NOMO-1 treated with dmso at 0.1 percent for 144 hours (cell line): ENCODE measurements around the gene PLEKHN1.
"Not testable (repeated sequence)": the region's sequence is repeated elsewhere in the genome, so short reads cannot be mapped to it uniquely, and the experiment has no call there.

Source experiments
- DNase-seq: peaks from one replicate; lab custom pipeline; 2025; ENCODE audit not compliant: unreplicated experiment; lab: John Stamatoyannopoulos, UW

The PLEKHN1 gene

GRCh38 chr1:991275-991674, 25.0 kb downstream of the PLEKHN1 start:
- DNase-seq = not testable (repeated sequence)

GRCh38 chr1:991895-992294, 25.6 kb downstream of the PLEKHN1 start:
- no peak for DNase-seq

- no peak for DNase-seq
These were observed 26.1 kb downstream of the PLEKHN1 start for GRCh38 chr1:992362-992761.

GRCh38 chr1:993379-993995, 27.2 kb downstream of the PLEKHN1 start:
- DNase-seq = no peak

- not testable (repeated sequence) for DNase-seq
These were observed 28.3 kb downstream of the PLEKHN1 start for GRCh38 chr1:994546-994945.

GRCh38 chr1:995665-996633, 29.7 kb downstream of the PLEKHN1 start:
- no peak for DNase-seq

- DNase-seq = no peak
These were observed 30.8 kb downstream of the PLEKHN1 start for GRCh38 chr1:996851-997712.

GRCh38 chr1:997713-997992, 31.4 kb downstream of the PLEKHN1 start:
- no peak for DNase-seq

DNA sequence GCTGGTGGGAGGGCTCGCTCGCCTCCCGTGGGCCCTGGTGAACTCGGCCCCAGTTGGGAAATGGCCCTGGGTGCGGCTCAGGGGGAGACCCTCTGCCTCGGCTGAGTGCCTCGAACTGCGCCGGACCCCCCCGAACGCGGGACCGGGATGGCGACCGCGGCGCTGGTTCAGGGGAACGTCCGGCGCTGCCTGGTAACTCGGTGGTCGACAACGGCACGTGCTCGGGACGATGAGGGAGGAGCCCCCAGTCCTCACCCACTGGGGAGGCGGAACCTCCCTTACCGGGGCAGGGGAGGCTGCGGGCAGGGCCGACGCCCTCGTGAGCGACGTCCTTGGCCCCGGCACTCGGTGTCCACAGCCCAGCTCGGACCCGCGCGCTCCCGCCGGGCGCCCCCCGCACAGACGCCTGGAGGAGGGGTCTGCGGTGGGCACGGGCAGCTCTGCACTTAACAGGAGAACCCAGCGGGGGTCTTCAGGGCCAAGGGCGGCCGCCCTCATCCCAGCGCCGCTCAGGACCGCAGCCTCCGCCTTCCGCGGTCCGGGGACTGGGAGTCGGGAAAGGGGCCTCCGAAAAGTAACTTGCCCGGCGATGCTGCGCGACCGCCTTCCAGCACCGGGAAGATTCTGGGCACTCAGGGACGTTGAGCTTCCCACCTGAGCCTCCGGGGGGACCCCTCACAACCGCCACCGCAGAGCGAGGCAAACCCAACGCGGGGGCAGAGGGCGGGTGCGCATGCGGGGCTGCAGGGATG, 31.9 kb downstream of the PLEKHN1 start:
- no peak for DNase-seq

DNA sequence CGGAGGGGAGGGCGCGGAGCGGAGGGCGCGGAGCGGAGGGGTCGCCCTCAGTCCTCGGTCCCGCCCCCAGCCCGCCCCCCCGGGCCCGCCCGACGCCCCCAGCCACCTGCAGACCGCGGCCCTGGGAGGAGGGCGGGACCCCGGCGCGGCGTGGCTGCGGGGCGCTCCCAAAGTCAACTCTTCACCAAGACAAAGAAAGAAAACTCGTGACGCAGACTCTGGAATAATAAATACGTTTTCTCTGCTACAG, 32.4 kb downstream of the PLEKHN1 start:
- no peak for DNase-seq

- no peak for DNase-seq
These were observed 32.9 kb downstream of the PLEKHN1 start for GRCh38 chr1:998995-999724.

- peak; percentile 25 for DNase-seq
These were observed 33.6 kb downstream of the PLEKHN1 start, which contains the start of gene HES4 for GRCh38 chr1:999725-1000356. Gene HES4, minus strand, starts transcription at chr1:1000097. Its CDS starts 124 bp downstream, at chr1:999973.

GRCh38 chr1:1000357-1001056, 34.2 kb downstream of the PLEKHN1 start:
- DNase-seq = no peak

DNA sequence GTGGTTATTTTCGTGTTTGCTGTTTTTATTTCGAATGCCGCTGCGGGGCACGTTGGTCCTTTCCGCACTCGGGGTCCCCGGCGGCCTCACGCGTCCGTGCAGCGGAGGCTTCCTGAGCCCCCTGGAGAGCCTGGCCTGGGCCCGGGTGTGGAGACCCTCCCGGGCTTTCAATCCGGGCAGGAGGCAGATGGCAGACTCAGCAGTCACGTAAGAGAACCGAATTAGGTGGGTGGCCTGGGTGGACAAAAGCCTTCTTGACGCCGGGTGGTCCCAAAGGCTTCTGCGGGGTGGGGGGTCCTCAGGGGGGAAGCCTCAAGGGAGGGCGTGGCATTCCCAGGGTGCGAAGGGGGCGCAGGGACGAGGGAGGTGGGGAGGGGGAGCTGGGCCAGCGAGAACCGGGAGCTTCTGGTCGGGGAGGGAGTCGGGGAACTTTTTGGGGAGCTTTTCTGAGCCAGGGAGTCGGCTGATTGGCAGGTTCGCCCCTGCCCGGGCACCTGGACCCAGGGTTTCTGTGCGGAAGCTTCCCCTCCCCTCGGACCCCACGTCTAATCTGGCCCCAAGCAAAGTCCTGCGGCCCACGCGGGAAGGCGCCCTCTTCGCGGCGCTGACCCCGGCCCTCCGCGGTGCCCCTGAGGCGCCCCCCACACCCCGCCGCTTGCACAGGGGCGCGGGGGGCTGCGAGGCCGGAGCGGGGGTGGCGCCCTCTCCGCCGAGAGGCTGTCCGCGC, 34.9 kb downstream of the PLEKHN1 start:
- DNase-seq = no peak

GRCh38 chr1:1003618-1004419, 37.5 kb downstream of the PLEKHN1 start:
- DNase-seq = no peak

DNA sequence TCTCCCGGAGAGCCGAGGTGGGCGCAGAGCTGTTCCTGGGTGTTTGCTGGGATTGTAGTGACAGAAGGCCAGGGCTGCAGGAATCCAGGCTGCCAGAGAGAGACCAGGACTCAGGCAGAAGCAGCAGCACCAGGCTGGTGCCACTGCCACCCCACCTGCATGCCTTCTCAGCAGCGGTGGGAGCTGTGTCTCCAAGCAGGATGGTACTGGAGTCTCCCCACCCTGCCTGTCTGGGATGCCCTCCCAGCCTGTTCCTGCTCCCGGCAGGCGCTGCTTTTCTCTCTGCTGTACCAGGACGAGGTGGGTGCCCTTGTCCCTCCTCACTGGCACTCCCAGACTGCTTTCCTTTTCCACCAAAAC, 38.1 kb downstream of the PLEKHN1 start:
- DNase-seq = no peak

DNA sequence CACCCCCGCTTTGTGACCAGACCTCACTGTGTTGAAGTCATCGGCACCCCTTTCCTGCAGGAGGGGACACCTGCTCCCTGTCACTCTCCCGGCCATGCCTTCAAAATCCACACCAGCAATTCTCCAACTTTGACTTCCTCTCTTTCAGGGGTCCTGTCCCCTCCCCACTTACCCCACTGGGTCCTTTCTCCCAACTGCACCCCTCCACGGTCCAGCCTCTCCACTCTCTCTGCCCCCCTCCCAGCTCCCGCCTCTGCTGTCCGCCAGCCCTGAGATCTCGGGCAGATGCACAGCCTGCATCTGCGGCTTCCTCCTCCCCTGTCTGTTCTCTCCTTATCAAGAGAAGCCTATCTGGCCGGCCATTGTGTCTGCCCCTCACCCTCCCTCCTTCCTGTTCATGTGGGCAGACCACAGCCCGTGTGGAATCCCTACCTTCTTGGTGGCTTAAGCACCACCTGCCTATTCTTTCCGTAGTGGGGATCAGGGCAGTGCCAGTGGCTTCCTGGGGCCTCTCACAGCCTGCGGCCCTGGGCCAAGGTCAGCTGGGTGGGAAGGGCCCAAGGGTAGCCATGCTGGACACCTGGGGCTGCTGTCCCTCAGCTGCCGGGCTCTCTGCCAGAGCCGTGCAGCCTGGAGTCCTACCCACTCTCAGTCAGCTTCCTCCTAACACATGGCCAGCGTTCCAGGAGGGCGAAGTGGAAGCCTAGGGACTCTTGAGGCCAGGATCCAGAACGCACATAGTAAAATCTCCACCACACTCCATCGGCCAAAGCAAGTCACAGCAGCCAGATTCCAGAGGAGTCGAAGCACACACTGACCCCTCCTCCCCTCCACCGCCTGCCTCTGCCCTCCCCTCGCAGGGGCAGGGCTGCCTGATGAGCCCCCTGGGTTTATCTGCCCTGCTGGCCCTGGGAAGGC, 38.8 kb downstream of the PLEKHN1 start:
- no peak for DNase-seq
